NCI-H146 treated with DMSO at 0.1 percent for 48 hours (cell line): ENCODE results near the gene CST6.

Experiments used
- DNase-seq: peaks from one replicate; lab custom pipeline; 2025; ENCODE audit not compliant: unreplicated experiment; lab: John Stamatoyannopoulos, UW

The CST6 gene

GRCh38 chr11:66011785-66012303 is at the start of gene CST6:
CST6 (plus strand) TSS chr11:66012008; CDS start chr11:66012045, 37 bp downstream.
- DNase-seq: no peak

GRCh38 chr11:65962141-65962564 is 49.7 kb upstream of the CST6 start:
- no peak for DNase-seq

- no peak for DNase-seq
Observed at GRCh38 chr11:65964906-65965305, 46.9 kb upstream of the CST6 start.

- DNase-seq: no peak
Observed at GRCh38 chr11:65965986-65966762, 45.6 kb upstream of the CST6 start.

- no peak for DNase-seq
Observed at GRCh38 chr11:65967329-65967934, 44.4 kb upstream of the CST6 start.

- DNase-seq: no peak
Observed at GRCh38 chr11:65968600-65969482, 43.0 kb upstream of the CST6 start.

- no peak for DNase-seq
Observed at GRCh38 chr11:65972116-65972515, 39.7 kb upstream of the CST6 start.

GRCh38 chr11:65973439-65974110 is 38.2 kb upstream of the CST6 start:
- DNase-seq: no peak

GRCh38 chr11:65975771-65976170 is 36.0 kb upstream of the CST6 start:
- no peak for DNase-seq

GRCh38 chr11:65976216-65977176 is 35.3 kb upstream of the CST6 start:
- no peak for DNase-seq

- DNase-seq: no peak
Observed at GRCh38 chr11:65977621-65978390, 34.0 kb upstream of the CST6 start.

GRCh38 chr11:65978391-65979238 is 33.2 kb upstream of the CST6 start:
- no peak for DNase-seq

GRCh38 chr11:65979261-65979759 is 32.5 kb upstream of the CST6 start:
- no peak for DNase-seq

- no peak for DNase-seq
Observed at GRCh38 chr11:65981101-65981740, 30.6 kb upstream of the CST6 start.

GRCh38 chr11:65981972-65982823 is 29.6 kb upstream of the CST6 start:
- no peak for DNase-seq

- no peak for DNase-seq
Observed at GRCh38 chr11:65982824-65983588, 28.8 kb upstream of the CST6 start.
